NB4 (cell line): ENCODE data around the gene HS3ST3B1.

Experiments used
- CTCF ChIP-seq: IDR thresholded peaks from one replicate; pipeline ENCODE4 v1.5.1; 2012; ENCODE audit warnings: low read depth, low read length
- MAX ChIP-seq: IDR thresholded peaks from 2 replicates; pipeline ENCODE4 v1.6.1; 2011; ENCODE audit warnings: low read depth, low read length
- MYC ChIP-seq: IDR thresholded peaks from 2 replicates; pipeline ENCODE4 v1.6.1; 2011; ENCODE audit warnings: low read depth, low read length
- POLR2A ChIP-seq: IDR thresholded peaks from 2 replicates; pipeline ENCODE4 v1.6.1; 2011; ENCODE audit warnings: mild to moderate bottlenecking; ENCODE audit not compliant: insufficient read length; ENCODE audit errors: extremely low read depth

- TF ChIP-seq CTCF, result no peak
- TF ChIP-seq MYC, result no peak
- TF ChIP-seq POLR2A, result no peak
- TF ChIP-seq MAX, result no peak
Measured at GRCh38 chr17:14354807-14355206, 53.9 kb downstream of the HS3ST3B1 start.
